GM06990 (cell line): ENCODE results near the gene MCMBP.
"Not testable (repeated sequence)": the region's sequence is repeated elsewhere in the genome, so short reads cannot be mapped to it uniquely, and the experiment has no call there.

Source experiments
- DNase-seq: peaks from one replicate; pipeline ENCODE4 v3.0.0-alpha.2; 2011; ENCODE audit not compliant: insufficient read length; ENCODE audit errors: extremely low read depth
- H3K27me3 ChIP-seq: replicated peaks from 2 replicates; pipeline ENCODE4 v1.6.0; 2011; ENCODE audit warnings: low read length; ENCODE audit not compliant: control insufficient read depth, insufficient read depth
- H3K36me3 ChIP-seq: 2 replicates; pipeline ENCODE4 v1.5.1; 2011; ENCODE audit warnings: low read length; ENCODE audit not compliant: control insufficient read depth, insufficient read depth
- H3K4me3 ChIP-seq: replicated peaks from 2 replicates; pipeline ENCODE4 v1.5.1; 2011; ENCODE audit warnings: low read depth, mild to moderate bottlenecking, control low read depth, low read length
- TF ChIP-seq, protein P1 (sequence below): IDR thresholded peaks from 2 replicates; pipeline ENCODE4 v1.5.1; 2011; ENCODE audit warnings: low read length, control low read depth, mild to moderate bottlenecking, inconsistent platforms; ENCODE audit not compliant: insufficient read depth, poor library complexity, severe bottlenecking

Gene MCMBP

DNA sequence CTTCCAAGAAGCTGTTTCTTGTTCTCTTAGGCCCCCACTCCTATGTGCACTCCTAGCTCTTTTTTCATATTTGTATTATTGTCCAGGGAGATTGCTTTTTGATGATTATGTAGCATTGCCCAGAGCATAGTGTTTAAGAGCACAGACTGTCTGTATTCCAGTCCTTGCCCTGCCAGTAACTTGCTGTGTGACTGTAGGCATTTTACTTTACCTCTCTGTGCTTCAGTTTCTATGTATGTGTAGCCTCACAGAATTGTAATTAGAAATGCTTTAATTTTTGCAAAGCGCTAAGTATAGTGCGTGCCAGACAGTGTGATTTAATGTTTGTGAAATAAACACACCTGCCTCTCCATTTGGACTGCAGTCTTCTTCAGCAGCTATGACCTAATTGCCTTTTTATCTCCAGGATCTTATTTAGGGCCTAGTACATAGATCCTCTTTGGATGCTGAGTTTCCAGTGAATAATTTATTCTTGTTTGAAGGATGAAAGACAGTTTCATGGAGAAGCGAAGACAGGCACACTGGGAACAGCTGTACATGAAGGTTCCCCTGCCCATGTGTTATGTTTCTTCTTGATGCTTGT is 21.3 kb upstream of the MCMBP start:
- peak overlapping the region; percentile 50 for H3K4me3 ChIP-seq
- no peaks in the 10 kb centered on the region for H3K27me3 ChIP-seq
- H3K36me3 ChIP-seq, result peaks cover 12% of the 10 kb centered on the region
- DNase-seq, result no peak
- TF ChIP-seq, protein P1, sequence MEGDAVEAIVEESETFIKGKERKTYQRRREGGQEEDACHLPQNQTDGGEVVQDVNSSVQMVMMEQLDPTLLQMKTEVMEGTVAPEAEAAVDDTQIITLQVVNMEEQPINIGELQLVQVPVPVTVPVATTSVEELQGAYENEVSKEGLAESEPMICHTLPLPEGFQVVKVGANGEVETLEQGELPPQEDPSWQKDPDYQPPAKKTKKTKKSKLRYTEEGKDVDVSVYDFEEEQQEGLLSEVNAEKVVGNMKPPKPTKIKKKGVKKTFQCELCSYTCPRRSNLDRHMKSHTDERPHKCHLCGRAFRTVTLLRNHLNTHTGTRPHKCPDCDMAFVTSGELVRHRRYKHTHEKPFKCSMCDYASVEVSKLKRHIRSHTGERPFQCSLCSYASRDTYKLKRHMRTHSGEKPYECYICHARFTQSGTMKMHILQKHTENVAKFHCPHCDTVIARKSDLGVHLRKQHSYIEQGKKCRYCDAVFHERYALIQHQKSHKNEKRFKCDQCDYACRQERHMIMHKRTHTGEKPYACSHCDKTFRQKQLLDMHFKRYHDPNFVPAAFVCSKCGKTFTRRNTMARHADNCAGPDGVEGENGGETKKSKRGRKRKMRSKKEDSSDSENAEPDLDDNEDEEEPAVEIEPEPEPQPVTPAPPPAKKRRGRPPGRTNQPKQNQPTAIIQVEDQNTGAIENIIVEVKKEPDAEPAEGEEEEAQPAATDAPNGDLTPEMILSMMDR, result no peak

DNA sequence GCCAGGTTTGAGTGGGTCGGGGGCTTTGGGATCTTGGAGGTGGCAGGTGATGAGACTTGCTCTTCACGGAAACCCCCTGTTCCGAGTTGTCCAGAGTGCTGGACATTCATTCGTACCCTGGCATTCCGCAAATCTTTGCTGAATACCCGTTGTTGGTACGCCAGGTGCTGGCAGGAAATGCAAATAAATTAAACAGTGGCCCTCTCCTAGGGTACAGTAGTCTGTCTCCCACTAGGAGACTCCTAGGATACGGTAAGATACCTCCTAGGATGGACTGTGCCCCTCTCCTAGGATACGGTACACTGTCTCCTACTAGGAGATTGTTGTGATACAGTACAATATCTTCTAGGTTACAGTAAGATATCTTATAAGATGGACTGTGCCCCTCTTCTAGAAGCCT is 20.4 kb upstream of the MCMBP start:
- Histone ChIP-seq H3K27me3 (no peaks in the 10 kb centered on the region), H3K4me3 (peak overlapping the region; percentile 100), H3K36me3 (peaks cover 7% of the 10 kb centered on the region)
- no peak for DNase-seq
- TF ChIP-seq, protein P1, result no peak

DNA sequence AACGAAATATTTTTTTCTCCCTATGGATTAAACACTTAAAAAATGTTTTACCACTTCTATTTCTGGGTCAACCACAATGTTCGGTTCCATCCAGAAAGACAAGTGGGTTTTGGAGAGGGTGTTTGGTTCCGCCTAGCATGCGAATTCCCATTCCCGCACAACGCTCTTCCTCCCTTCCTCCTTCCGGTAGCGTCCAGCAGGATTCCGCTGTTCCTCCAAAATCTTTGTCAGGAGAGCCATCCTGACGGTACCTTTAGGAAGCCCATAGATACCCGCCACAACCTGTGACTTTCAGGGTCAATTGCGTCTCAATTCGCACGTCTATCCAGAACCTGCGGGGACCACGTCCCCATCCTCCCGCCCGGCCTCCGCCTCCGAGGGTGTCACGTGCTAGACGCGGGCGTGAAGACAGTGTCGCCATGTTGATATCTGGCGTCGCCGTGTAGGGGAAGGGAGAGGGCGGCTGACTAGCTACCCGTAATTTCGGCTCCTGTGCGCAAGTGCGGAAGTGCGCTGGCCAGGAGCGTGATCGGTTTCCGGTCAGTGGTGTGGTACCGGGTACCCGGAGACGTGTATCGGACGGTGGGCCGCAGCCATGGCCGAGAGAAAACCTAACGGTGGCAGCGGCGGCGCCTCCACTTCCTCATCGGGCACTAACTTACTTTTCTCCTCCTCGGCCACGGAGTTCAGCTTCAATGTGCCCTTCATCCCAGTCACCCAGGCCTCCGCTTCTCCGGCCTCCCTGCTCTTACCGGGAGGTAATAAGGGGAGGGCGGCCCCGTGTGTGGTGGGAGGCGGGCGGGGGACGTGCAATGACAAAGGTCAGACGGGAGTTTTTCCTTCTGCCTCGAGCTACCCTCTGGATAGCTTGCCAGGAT is 19.8 kb upstream of the MCMBP start, which contains the start of gene SEC23IP:
SEC23IP (plus strand) TSS at position 543 of the 878 bp plus-strand sequence; CDS start at position 596, 53 bp downstream.
- peak; percentile 93 for DNase-seq
- Histone ChIP-seq H3K27me3 (no peaks in the 10 kb centered on the region), H3K36me3 (peaks cover 7% of the 10 kb centered on the region), H3K4me3 (peak within 1 kb of the TSS; percentile 100)
- TF ChIP-seq, protein P1, result no peak

DNA sequence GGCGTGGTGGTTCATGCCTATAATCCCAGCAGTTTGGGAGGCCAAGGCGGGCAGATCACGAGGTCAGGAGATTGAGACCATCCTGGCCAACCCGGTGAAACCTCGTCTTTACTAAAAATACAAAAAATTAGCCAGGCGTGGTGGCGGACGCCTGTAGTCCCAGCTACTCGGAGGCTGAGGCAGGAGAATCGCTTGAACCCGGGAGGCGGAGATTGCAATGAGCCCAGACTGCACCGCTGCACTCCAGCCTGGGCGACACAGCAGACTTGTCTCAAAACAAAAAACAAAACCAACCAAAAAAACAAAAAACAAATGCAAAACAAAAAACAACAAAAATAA is 19.2 kb upstream of the MCMBP start:
- peak overlapping the region; percentile 100 for H3K4me3 ChIP-seq
- H3K36me3 ChIP-seq, DNase-seq, H3K27me3 ChIP-seq: not testable (repeated sequence)

DNA sequence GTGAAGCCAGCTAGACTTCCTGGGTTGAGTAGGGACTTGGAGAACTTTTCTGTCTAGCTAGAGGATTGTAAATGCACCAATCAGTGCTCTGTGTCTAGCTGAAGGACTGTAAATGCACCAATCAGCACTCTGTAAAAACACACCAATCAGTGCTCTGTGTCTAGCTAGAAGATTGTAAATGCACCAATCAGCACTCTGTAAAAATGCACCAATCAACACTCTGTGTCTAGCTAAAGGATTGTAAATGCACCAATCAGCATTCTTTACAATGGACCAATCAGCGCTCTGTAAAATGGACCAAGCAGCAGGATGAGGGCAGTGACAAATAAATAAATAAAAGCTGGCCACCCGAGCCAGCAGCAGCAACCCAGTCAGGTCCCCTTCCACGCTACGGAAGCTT is 17.7 kb upstream of the MCMBP start:
- DNase-seq, H3K4me3 ChIP-seq, H3K36me3 ChIP-seq, H3K27me3 ChIP-seq: not testable (repeated sequence)

DNA sequence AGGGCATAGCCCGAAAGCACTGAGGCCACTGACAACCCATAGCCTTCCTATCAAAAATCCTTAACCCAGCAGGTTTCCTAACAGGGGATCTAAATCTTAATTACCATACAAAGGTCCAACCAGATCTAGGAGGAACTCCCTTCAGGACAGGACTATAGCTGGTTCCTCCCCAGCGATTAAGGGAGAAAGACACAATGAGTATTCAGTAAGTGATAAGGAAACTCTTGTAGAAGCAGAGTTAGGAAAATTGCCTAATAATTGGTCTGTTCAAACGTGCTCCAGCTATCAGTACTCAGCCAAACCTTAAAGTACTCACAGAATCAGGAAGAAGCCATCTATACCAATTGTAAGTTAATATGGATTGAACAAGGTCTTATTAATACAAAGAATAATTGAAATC is 16.6 kb upstream of the MCMBP start:
- not testable (repeated sequence) for H3K27me3 ChIP-seq, DNase-seq

DNA sequence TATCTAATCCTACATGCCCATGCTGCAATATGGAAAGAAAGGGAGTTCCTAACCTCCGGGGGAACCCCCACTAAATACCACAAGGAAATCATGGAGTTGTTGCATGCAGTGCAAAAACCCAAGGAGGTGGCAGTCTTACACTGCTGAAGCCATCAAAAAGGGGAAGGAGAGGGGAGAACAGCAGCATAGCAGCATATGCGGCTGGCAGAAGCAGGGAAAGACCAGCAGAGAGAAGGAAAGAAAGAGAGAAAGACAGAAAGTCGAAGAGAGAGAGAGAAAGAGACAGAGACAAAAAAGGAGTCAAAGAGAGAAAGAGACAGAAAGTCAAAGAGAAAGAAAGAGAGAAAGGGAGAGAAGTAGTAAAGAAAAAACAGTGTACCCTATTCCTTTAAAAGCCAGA is 16.1 kb upstream of the MCMBP start:
- not testable (repeated sequence) for H3K36me3 ChIP-seq, H3K27me3 ChIP-seq, DNase-seq, H3K4me3 ChIP-seq

More for the DNA sequence above, 16.6 kb upstream of the MCMBP start:
- not testable (repeated sequence) for H3K36me3 ChIP-seq, H3K4me3 ChIP-seq

DNA sequence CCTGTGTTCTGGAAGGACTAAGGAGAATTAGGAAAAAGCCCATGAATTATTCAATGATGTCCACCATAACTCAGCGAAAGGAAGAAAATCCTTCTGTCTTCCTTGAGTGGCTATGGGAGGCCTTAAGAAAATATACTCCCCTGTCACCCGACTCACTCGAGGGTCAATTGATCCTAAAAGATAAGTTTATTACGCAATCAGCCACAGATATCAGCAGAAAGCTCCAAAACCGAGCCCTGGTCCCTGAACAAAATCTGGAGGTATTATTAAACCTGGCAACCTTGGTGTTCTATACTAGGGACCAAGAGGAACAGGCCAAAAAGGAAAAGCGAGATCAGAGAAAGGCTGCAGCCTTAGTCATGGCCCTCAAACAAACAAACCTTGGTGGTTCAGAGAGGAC is 13.4 kb upstream of the MCMBP start:
- H3K36me3 ChIP-seq, H3K4me3 ChIP-seq, DNase-seq, H3K27me3 ChIP-seq: not testable (repeated sequence)

DNA sequence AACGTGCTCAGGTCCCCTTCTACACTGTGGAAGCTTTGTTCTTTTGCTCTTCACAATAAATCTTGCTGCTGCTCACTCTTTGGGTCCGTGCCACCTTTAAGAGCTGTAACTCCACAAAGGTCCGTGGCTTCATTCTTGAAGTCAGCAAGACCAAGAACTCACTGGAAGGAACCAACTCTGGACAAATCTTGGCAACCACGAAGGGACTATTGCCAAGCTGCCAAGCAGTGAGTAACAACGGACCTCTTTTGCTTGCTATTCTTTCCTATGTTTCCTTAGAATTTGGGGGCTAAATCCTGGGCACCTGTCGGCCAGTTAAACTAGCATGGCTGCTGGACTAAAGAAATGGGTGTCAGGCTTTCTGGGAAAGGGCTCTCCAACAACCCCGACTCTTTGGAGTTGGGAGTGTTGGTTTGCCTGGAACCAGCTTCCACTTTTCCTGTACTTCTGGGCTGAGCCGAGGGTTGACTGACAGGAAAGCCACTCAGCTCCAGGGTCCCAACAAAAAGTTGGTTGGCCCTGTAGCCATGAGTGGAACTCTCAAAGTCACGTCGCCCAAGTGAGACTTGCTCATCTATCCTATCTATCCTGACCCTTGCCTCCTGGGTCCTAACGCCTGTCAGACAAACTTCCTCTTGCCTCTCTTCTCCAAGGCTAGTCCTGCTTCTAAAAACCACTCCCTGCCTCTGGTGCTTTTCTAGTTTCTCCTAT is 11.4 kb upstream of the MCMBP start:
- H3K4me3 ChIP-seq, DNase-seq, H3K36me3 ChIP-seq, H3K27me3 ChIP-seq: not testable (repeated sequence)
